HCT116 (cell line): ENCODE results near the gene CHST15.

ENCODE experiments used
- EGR1 ChIP-seq: IDR thresholded peaks from 2 replicates; pipeline ENCODE4 v1.6.1; 2012; ENCODE audit warnings: low read depth
- POLR2AphosphoS5 ChIP-seq: IDR thresholded peaks from 2 replicates; pipeline ENCODE4 v1.6.1; 2011; ENCODE audit warnings: mild to moderate bottlenecking, low read depth, low read length, moderate library complexity
- SP1 ChIP-seq: IDR thresholded peaks from 2 replicates; pipeline ENCODE4 v1.6.1; 2012; ENCODE audit warnings: low read depth
- TF ChIP-seq, protein P1 (sequence below), 3 experiments: fragments of 200-600 bp in 1 of 3; sonication (generic) in 1 of 3; IDR thresholded peaks in 2 of 3; conservative IDR thresholded peaks in 1 of 3; 2 replicates each; pipeline ENCODE4 v1.5.1; 2012 to 2017; ENCODE audit warnings: low read depth in 2 of 3, low read length in 2 of 3, antibody characterized with exemption in 1 of 3, borderline replicate concordance in 1 of 3, control low read depth in 1 of 3, mild to moderate bottlenecking in 1 of 3, mixed read lengths in 1 of 3, mixed run types in 1 of 3, moderate library complexity in 1 of 3; ENCODE audit not compliant: insufficient read depth in 1 of 3
- TF ChIP-seq, protein P2 (sequence below): IDR thresholded peaks from 2 replicates; pipeline ENCODE4 v1.6.1; 2012
- TF ChIP-seq, protein P3 (sequence below): IDR thresholded peaks from 2 replicates; pipeline ENCODE4 v1.6.1; 2012; ENCODE audit warnings: low read depth

DNA sequence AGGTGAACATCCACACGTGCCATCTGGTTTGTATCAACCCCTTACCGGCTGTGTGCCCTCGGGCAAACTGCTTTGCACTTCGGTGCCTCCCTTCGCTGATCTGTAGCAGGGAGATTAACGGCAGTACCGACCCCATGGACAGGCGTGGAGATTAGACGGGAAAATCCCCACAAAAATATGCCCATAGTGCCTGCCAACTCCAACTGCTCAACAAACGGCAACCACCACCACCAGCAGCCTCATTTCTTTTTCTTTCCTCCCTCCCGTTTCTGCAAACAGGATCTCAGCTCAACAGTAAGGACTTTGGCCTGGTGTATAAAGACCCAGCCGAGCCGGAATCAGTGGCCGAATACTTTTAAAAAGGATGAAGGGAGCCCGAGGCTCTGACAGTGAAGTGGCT is 31.0 kb downstream of the CHST15 start:
- TF ChIP-seq, protein P1, sequence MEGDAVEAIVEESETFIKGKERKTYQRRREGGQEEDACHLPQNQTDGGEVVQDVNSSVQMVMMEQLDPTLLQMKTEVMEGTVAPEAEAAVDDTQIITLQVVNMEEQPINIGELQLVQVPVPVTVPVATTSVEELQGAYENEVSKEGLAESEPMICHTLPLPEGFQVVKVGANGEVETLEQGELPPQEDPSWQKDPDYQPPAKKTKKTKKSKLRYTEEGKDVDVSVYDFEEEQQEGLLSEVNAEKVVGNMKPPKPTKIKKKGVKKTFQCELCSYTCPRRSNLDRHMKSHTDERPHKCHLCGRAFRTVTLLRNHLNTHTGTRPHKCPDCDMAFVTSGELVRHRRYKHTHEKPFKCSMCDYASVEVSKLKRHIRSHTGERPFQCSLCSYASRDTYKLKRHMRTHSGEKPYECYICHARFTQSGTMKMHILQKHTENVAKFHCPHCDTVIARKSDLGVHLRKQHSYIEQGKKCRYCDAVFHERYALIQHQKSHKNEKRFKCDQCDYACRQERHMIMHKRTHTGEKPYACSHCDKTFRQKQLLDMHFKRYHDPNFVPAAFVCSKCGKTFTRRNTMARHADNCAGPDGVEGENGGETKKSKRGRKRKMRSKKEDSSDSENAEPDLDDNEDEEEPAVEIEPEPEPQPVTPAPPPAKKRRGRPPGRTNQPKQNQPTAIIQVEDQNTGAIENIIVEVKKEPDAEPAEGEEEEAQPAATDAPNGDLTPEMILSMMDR (IDR thresholded peaks at IDR 0.05 in 2 of 3, conservative IDR thresholded peaks at IDR 0.05 in 1 of 3; ENCODE audit: borderline replicate concordance in 1 of 3, insufficient read depth in 1 of 3, low read depth in 2 of 3, low read length in 2 of 3): no peak
- TF ChIP-seq EGR1 (no peak), SP1 (no peak), POLR2AphosphoS5 (no peak)
- TF ChIP-seq, protein P2, sequence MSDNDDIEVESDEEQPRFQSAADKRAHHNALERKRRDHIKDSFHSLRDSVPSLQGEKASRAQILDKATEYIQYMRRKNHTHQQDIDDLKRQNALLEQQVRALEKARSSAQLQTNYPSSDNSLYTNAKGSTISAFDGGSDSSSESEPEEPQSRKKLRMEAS: no peak
- TF ChIP-seq, protein P3, sequence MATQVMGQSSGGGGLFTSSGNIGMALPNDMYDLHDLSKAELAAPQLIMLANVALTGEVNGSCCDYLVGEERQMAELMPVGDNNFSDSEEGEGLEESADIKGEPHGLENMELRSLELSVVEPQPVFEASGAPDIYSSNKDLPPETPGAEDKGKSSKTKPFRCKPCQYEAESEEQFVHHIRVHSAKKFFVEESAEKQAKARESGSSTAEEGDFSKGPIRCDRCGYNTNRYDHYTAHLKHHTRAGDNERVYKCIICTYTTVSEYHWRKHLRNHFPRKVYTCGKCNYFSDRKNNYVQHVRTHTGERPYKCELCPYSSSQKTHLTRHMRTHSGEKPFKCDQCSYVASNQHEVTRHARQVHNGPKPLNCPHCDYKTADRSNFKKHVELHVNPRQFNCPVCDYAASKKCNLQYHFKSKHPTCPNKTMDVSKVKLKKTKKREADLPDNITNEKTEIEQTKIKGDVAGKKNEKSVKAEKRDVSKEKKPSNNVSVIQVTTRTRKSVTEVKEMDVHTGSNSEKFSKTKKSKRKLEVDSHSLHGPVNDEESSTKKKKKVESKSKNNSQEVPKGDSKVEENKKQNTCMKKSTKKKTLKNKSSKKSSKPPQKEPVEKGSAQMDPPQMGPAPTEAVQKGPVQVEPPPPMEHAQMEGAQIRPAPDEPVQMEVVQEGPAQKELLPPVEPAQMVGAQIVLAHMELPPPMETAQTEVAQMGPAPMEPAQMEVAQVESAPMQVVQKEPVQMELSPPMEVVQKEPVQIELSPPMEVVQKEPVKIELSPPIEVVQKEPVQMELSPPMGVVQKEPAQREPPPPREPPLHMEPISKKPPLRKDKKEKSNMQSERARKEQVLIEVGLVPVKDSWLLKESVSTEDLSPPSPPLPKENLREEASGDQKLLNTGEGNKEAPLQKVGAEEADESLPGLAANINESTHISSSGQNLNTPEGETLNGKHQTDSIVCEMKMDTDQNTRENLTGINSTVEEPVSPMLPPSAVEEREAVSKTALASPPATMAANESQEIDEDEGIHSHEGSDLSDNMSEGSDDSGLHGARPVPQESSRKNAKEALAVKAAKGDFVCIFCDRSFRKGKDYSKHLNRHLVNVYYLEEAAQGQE: no peak
